ENCODE data around the gene DDX24.

The DDX24 gene

GRCh38 chr14:94080621-94081385 is at the start of gene DDX24, which contains the start of gene IFI27L1:
DDX24 (minus strand) TSS chr14:94081202; CDS start chr14:94079742, 1,460 bp downstream.
IFI27L1 (plus strand) TSS chr14:94081310; CDS start chr14:94096938, 15,628 bp downstream.
- peak; percentile 99 for DNase-seq

- peak; percentile 72 for DNase-seq
Observed at GRCh38 chr14:94129758-94130414, 48.9 kb upstream of the DDX24 start.

GRCh38 chr14:94129111-94129757 is 48.2 kb upstream of the DDX24 start, which contains the start of gene IFI27L2:
IFI27L2 (minus strand) TSS chr14:94129604; CDS start chr14:94129564, 40 bp downstream.
- peak; percentile 88 for DNase-seq

- peak; percentile 59 for DNase-seq
Observed at GRCh38 chr14:94128216-94128839, 47.3 kb upstream of the DDX24 start.

- DNase-seq, result peak; percentile 28
Observed at GRCh38 chr14:94127330-94127729, 46.3 kb upstream of the DDX24 start.

GRCh38 chr14:94126800-94127199 is 45.8 kb upstream of the DDX24 start:
- DNase-seq, result peak; percentile 9

- DNase-seq, result no peak
Observed at GRCh38 chr14:94126419-94126677, 45.3 kb upstream of the DDX24 start.

- DNase-seq, result peak; percentile 43
Observed at GRCh38 chr14:94125659-94126418, 44.8 kb upstream of the DDX24 start.

GRCh38 chr14:94124582-94125377 is 43.8 kb upstream of the DDX24 start:
- peak; percentile 17 for DNase-seq

GRCh38 chr14:94123868-94124267 is 42.9 kb upstream of the DDX24 start:
- peak; percentile 36 for DNase-seq

GRCh38 chr14:94123296-94123695 is 42.3 kb upstream of the DDX24 start:
- peak; percentile 36 for DNase-seq

GRCh38 chr14:94122438-94122837 is 41.4 kb upstream of the DDX24 start:
- peak; percentile 25 for DNase-seq

- DNase-seq, result peak; percentile 30
Observed at GRCh38 chr14:94121485-94121884, 40.5 kb upstream of the DDX24 start.

- peak; percentile 13 for DNase-seq
Observed at GRCh38 chr14:94120667-94121340, 39.8 kb upstream of the DDX24 start.

GRCh38 chr14:94119071-94119470 is 38.1 kb upstream of the DDX24 start:
- peak; percentile 43 for DNase-seq

GRCh38 chr14:94117856-94118255 is 36.9 kb upstream of the DDX24 start:
- peak; percentile 45 for DNase-seq

GRCh38 chr14:94116701-94117100 is 35.7 kb upstream of the DDX24 start:
- DNase-seq, result peak; percentile 44

- peak; percentile 37 for DNase-seq
Observed at GRCh38 chr14:94115631-94116030, 34.6 kb upstream of the DDX24 start.

- DNase-seq, result peak; percentile 25
Observed at GRCh38 chr14:94115058-94115591, 34.1 kb upstream of the DDX24 start.

- DNase-seq, result peak; percentile 6
Observed at GRCh38 chr14:94114589-94115057, 33.6 kb upstream of the DDX24 start.

Measured in activated effector memory CD4-positive, alpha-beta T cell treated with anti-CD3 and anti-CD28 coated beads, Interleukin-2, amount 50 U/mL, for 16 hours (primary cell).